B cell (primary cell): ENCODE measurements around the gene CBX3.
"Not testable (repeated sequence)": the region's sequence is repeated elsewhere in the genome, so short reads cannot be mapped to it uniquely, and the experiment has no call there.

Experiments used
- CTCF ChIP-seq: fragments of 200-600 bp; IDR thresholded peaks from one replicate; pipeline ENCODE4 v1.8.0; 2022; ENCODE audit warnings: antibody characterized with exemption, mild to moderate bottlenecking
- EZH2 ChIP-seq: IDR thresholded peaks from 2 replicates; pipeline ENCODE4 v1.6.1; 2012; ENCODE audit warnings: borderline replicate concordance, low read depth, mild to moderate bottlenecking, moderate library complexity, low read length; ENCODE audit not compliant: insufficient read depth, poor library complexity, severe bottlenecking

DNA sequence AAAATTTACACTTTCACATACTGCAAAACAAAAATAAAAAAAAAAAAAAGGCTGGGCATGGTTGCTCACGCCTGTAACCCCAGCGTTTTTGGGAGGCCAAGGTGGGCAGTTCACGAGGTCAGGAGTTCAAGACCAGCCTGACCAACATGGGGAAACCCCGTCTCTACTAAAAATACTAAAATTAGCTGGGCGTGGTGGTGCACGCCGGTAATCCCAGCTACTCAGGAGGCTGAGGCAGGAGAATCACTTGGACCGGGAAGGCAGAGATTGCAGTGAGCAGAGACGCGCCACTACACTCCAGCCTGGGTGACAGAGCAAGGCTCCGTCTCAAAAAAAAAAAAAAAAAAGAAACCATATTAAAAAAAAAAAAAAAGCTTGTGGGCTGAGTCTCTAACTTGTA lies 6.8 kb upstream of the CBX3 start:
- not testable (repeated sequence) for TF ChIP-seq CTCF, EZH2
